LNCaP clone FGC (cell line): ENCODE measurements around the gene ARMC10.

Experiments
- DNase-seq: peaks from one replicate; pipeline ENCODE4 v3.0.0-alpha.2; 2011; ENCODE audit warnings: low read depth
- H3K4me3 ChIP-seq: 2 replicates; pipeline ENCODE4 v1.5.1; 2011; ENCODE audit warnings: mild to moderate bottlenecking, low read depth, low read length, control low read depth
- CTCF ChIP-seq: IDR thresholded peaks from 2 replicates; pipeline ENCODE4 v1.5.1; 2012; ENCODE audit warnings: mild to moderate bottlenecking; ENCODE audit not compliant: control insufficient read depth, insufficient read depth; ENCODE audit errors: extremely low read depth

The ARMC10 gene

GRCh38 chr7:103115771-103116170 lies 40.8 kb downstream of the ARMC10 start:
- no peak for TF ChIP-seq CTCF
- no peak for DNase-seq
- no peak overlapping the region for H3K4me3 ChIP-seq

GRCh38 chr7:103116511-103116910 lies 41.6 kb downstream of the ARMC10 start:
- no peak for DNase-seq
- no peak for TF ChIP-seq CTCF
- H3K4me3 ChIP-seq = no peak overlapping the region

GRCh38 chr7:103116991-103117390 lies 42.1 kb downstream of the ARMC10 start:
- TF ChIP-seq CTCF = no peak
- no peak overlapping the region for H3K4me3 ChIP-seq
- no peak for DNase-seq

GRCh38 chr7:103117465-103117864 lies 42.5 kb downstream of the ARMC10 start:
- no peak for DNase-seq
- H3K4me3 ChIP-seq = no peak overlapping the region
- no peak for TF ChIP-seq CTCF

- no peak for DNase-seq
- TF ChIP-seq CTCF = no peak
- H3K4me3 ChIP-seq = no peak overlapping the region
These were observed 44.9 kb downstream of the ARMC10 start for GRCh38 chr7:103119791-103120291.

- no peak overlapping the region for H3K4me3 ChIP-seq
- no peak for DNase-seq
- no peak for TF ChIP-seq CTCF
These were observed 45.4 kb downstream of the ARMC10 start for GRCh38 chr7:103120362-103120761.

GRCh38 chr7:103121641-103122040 lies 46.7 kb downstream of the ARMC10 start:
- TF ChIP-seq CTCF = no peak
- DNase-seq = no peak
- H3K4me3 ChIP-seq = no peak overlapping the region
